ENCODE measurements around the gene CFAP91. TPM values are rescaled to one million over a fixed set of nuclear protein-coding genes. Genes with fewer than 3 reads are reported as not detected.

CFAP91 gene
- total RNA-seq, 4 donors from 2014 or later, result 2.6 to 7.8 (median 4.1) TPM

DNA sequence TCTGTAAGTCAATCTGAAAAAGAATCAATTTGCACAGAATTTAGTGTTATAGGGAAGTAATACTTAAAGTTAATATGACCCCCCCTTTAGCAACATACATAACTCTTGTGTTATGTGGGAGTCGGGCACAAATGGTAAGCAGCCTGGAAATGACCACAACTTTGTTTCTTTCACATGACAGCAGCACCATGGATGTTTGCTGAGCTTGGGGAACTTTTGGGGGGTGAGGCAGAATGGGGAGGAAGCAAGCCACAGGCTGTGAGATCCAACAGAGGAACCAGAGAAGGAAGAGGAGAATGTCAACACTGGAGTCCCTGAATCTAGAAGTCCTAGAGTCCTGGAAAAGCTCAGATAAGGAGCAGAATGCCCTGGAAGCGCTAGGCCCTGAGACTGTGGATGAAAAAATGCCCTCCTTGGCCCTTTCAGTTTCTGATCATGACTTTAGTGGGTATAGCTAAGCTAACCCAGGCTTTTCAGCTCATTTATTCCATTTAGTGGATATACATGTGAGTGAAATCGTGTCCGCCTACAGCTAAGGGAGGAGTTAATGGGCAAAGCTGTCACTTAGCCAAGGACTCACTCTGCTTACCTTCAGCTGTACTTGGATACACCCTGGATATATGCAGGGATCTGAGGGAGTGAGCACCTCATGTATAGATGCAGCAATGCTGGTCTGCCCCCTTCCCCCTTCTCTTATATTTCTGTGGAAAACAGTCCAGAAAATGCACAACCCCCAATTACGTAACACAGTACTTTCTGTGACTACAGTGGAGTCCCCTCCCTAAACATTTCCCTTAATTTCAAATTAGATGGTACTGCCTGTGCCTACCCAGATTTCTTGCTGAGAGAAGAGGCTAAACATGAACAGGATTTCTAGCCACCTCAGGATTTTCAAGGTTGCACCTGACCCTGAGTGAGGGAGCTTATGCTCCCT, 39.1 kb downstream of the CFAP91 start:
- no peak for TF ChIP-seq POLR2AphosphoS5 (IDR thresholded peaks at IDR 0.05)
- no peak for TF ChIP-seq POLR2A (IDR thresholded peaks at IDR 0.05)
- no peak for TF ChIP-seq EP300 (IDR thresholded peaks at IDR 0.05)
- TF ChIP-seq, protein P1, sequence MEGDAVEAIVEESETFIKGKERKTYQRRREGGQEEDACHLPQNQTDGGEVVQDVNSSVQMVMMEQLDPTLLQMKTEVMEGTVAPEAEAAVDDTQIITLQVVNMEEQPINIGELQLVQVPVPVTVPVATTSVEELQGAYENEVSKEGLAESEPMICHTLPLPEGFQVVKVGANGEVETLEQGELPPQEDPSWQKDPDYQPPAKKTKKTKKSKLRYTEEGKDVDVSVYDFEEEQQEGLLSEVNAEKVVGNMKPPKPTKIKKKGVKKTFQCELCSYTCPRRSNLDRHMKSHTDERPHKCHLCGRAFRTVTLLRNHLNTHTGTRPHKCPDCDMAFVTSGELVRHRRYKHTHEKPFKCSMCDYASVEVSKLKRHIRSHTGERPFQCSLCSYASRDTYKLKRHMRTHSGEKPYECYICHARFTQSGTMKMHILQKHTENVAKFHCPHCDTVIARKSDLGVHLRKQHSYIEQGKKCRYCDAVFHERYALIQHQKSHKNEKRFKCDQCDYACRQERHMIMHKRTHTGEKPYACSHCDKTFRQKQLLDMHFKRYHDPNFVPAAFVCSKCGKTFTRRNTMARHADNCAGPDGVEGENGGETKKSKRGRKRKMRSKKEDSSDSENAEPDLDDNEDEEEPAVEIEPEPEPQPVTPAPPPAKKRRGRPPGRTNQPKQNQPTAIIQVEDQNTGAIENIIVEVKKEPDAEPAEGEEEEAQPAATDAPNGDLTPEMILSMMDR (IDR thresholded peaks at IDR 0.05), result no peak

DNA sequence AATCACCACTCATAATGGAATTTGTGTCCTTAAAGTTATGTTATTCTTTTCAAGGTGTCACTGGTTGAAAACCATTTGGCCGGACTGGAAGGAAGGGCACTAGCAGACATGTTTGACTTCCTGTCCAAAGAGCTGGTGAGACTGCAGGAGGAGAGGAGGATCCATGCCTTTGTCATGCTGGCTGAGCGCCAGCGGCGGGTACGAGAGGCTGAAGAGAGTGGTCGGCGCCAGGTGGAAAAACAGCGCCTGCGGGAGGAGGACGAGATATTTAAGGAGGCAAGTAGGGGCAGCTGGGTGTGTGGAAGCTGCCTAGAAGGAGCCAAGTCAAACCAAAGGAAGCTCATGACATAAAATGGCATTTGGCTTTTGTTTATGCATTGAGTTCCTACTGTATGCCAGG, 41.1 kb downstream of the CFAP91 start:
- WGBS, 2 donors (ENCODE audit: low coverage in 1 of 2), result 94 to 100% methylated on average over 1 to 10 of the region's 10 CpGs
- Histone ChIP-seq H3K9me3 (no peaks in the 10 kb centered on the region), H3K27me3 (no peaks in the 10 kb centered on the region), H3K4me1 (no peaks in the 10 kb centered on the region), H3K4me3 (no peak overlapping the region), H3K36me3 (peaks cover 0 to 48% of the 10 kb centered on the region in 2 donors), H3K27ac (no peak overlapping the region)
- TF ChIP-seq, protein P1 (IDR thresholded peaks at IDR 0.05), result no peak
- TF ChIP-seq POLR2AphosphoS5 (IDR thresholded peaks at IDR 0.05), result no peak
- no peak for ATAC-seq

More for the DNA sequence above, 39.1 kb downstream of the CFAP91 start:
- WGBS, 2 donors (ENCODE audit: low coverage in 1 of 2), result 62 to 78% methylated on average over 2 to 5 of the region's 5 CpGs
- ATAC-seq, result no peak
- Histone ChIP-seq H3K27me3 (no peaks in the 10 kb centered on the region), H3K36me3 (peaks cover 0 to 39% of the 10 kb centered on the region in 2 donors), H3K9me3 (no peaks in the 10 kb centered on the region), H3K4me3 (no peak overlapping the region), H3K4me1 (no peaks in the 10 kb centered on the region), H3K27ac (no peak overlapping the region)

DNA sequence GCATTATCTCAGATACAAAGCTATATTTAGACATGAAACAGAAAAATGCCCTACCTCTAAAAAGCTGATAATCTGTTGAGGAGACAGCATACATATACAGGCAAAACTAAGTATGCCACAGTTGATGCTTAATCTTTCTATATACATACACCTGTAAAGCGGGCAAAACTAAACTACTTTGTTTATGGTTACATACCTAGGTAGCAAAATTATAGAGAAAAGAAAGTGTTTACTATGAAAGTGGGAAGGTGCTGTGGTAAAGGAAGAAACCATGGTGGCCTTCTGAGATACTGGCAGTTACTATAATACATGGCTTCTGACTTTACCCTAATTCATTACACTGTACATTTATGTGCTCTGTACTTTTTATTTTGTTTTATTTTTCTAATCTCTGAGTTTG, 43.1 kb downstream of the CFAP91 start:
- TF ChIP-seq POLR2A (IDR thresholded peaks at IDR 0.05) (no peak), EP300 (IDR thresholded peaks at IDR 0.05) (no peak)
- TF ChIP-seq, protein P1 (IDR thresholded peaks at IDR 0.05), result no peak
- Histone ChIP-seq H3K27ac (no peak overlapping the region), H3K4me1 (no peaks in the 10 kb centered on the region), H3K4me3 (no peak overlapping the region), H3K27me3 (no peaks in the 10 kb centered on the region), H3K36me3 (peaks cover 0 to 51% of the 10 kb centered on the region in 2 donors), H3K9me3 (no peaks in the 10 kb centered on the region)
- ATAC-seq, result no peak
- 88 to 100% methylated on average over 1 of the region's 1 CpG for WGBS, 2 donors (ENCODE audit: low coverage in 1 of 2)

DNA sequence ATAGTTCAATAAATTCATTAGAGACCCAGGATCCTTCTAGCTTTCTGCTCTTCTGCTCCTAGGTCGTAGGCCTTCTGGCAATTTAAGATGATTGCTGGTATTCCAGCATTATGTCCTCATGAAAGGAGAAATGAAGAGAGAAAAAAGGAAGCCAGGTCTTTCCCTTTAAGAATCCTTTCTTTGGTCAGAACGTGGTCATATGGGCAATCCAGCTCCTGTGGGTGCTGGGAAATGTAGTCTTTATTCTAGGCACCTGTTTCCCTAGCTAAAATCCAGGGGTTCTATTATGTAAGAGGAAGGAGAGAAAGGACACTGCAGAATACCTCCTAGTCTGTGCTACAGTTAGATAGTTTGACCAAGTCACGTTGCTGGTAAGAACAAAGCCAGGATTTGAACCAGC, 43.6 kb downstream of the CFAP91 start:
- no peaks in the 10 kb centered on the region for H3K4me1 ChIP-seq
- TF ChIP-seq POLR2A (IDR thresholded peaks at IDR 0.05) (no peak), EP300 (IDR thresholded peaks at IDR 0.05) (no peak), POLR2AphosphoS5 (IDR thresholded peaks at IDR 0.05) (no peak)
- TF ChIP-seq, protein P1 (IDR thresholded peaks at IDR 0.05), result no peak
- peaks cover 0 to 55% of the 10 kb centered on the region in 2 donors for H3K36me3 ChIP-seq
- WGBS, 2 donors (ENCODE audit: low coverage in 1 of 2), result 65 to 72% methylated on average over 3 of the region's 3 CpGs
- H3K27me3 ChIP-seq, result no peaks in the 10 kb centered on the region
- no peaks in the 10 kb centered on the region for H3K9me3 ChIP-seq
- ATAC-seq, result no peak
- H3K27ac ChIP-seq, result no peak overlapping the region
- no peak overlapping the region for H3K4me3 ChIP-seq

DNA sequence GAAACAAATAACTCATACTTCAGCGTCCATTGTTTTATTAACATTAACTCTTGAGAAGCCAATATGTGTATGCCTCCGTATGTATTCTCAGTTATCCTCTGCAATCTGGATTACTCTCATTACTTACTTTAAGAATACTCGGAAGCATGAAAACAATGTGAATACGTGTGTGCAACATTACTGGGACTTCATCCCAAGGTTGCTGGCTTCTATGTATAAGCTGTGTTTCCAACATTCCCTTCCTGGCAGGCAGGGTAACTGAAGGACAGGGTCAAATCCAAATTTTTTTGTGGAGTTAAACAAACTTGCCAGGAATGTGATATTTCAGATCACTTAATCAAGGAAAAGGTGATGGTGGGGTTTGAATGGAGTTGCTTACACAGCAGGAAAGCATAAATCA, 44.5 kb downstream of the CFAP91 start:
- WGBS, 2 donors (ENCODE audit: low coverage in 1 of 2), result 48 to 52% methylated on average over 4 of the region's 4 CpGs

More for the DNA sequence above, 44.5 kb downstream of the CFAP91 start:
- Histone ChIP-seq H3K4me3 (no peak overlapping the region), H3K9me3 (no peaks in the 10 kb centered on the region), H3K4me1 (no peaks in the 10 kb centered on the region), H3K27ac (no peak overlapping the region), H3K36me3 (peaks cover 0 to 65% of the 10 kb centered on the region in 2 donors), H3K27me3 (no peaks in the 10 kb centered on the region)
- no peak for ATAC-seq
- TF ChIP-seq EP300 (IDR thresholded peaks at IDR 0.05) (no peak), POLR2A (IDR thresholded peaks at IDR 0.05) (no peak), POLR2AphosphoS5 (IDR thresholded peaks at IDR 0.05) (no peak)
- TF ChIP-seq, protein P1 (IDR thresholded peaks at IDR 0.05), result no peak

Measured in gastroesophageal sphincter (tissue), 4 donors.